Stimulated activated CD4-positive, alpha-beta T cell treated with anti-CD3 and anti-CD28 coated beads, Interleukin-12 subunit alpha, Interleukin-12 subunit beta, amount 100 ng/mL, for 48 hours (primary cell): ENCODE measurements around the gene MAJIN.

Experiments
- DNase-seq, 3 donors: peaks; one replicate each; pipeline ENCODE4 v3.0.0-alpha.2; 2020; ENCODE audit warnings: low read depth in 2 of 3, low spot score in 1 of 3

Gene MAJIN

DNA sequence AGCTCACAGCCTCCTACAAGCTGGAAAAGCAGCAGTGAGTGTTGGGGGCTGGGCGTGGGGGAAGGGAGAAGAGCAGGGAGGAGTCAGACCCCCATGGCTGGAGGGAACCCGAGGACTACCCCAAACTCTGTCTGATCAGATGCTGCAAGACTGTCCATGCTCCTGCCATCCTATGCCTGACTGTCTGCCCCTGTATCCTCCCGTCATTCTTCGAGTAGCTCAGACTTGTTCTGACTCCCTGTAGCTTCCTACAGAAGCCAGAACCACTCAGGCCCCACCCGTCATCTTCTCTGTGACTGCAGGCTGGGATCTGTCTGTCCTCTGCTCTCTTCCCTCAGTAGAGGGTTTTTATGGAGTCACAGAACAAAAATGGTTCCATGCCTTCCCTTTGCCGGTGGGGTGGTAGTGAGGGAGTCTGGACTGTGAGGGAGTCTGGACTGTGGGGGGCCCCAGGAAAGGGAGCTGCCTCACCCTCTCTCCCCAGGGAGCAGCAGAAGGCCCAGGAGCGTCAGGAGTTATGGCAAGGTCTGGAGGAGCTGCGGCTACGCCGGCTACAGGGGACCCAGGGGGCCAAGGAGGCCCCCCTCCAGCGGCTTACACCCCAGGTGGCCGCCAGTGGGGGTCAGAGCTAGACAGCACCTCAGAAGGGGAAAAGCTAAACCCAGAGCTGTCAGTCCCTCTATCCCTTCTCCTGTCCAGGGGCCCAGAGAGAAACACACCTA lies 38.5 kb downstream of the MAJIN start:
- no peak for DNase-seq

DNA sequence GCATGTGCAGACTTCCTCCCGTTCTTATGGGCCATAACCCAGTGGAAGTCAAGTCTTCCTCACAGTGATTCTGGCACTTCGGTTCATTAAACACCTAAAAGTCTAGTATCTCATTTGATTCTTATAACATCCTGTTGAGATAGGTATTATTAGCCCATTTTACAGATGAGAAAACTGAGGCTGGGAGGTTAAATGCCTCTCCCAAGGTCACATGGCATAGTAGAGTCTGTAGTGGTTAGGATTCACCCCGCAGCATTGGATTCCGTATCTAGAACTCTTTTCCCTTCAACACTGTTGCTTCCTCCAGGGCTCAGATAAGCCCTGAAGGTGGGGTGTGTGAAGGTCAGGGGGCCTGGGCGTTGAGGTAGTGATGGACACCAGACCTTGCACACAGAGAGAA lies 39.6 kb downstream of the MAJIN start:
- no peak for DNase-seq

DNA sequence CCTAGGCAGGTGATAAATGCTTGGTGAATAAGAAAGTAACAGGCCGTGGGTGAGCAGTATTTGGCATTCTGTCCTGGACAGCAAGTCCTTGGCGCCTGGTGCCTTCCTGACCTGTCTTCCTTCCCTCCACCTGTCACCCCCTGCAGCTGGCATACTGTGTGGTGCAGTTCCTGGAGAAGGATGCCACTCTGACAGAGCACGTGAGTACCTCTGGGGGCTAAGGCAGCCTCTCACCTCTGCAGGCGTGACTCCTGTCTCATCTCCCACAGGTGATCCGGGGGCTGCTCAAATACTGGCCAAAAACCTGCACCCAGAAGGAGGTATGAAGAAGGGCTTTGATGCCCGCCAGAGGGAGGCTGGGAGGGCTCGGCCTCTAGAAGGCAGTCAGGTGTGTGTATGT lies 40.6 kb downstream of the MAJIN start:
- no peak for DNase-seq

DNA sequence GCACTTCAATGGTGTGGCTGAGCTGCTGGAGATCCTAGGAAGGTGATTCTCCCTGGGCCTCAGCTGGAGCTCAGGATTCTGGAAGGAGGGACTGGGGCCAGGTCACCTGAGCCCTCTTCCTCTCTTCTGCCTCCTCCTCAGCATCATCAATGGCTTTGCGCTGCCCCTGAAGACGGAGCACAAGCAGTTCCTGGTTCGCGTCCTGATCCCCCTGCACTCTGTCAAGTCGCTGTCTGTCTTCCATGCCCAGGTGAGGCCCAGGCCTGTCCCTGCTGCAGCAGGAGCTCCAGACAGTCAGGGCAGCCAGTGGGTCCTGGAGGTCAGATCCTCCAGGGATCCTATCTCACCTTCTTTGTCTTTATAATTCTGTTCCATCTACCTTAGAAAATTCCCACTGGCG lies 41.6 kb downstream of the MAJIN start:
- DNase-seq, result no peak

GRCh38 chr11:64929625-64930024 lies 42.3 kb downstream of the MAJIN start:
- no peak for DNase-seq

GRCh38 chr11:64928957-64929356 lies 43.0 kb downstream of the MAJIN start:
- no peak for DNase-seq

DNA sequence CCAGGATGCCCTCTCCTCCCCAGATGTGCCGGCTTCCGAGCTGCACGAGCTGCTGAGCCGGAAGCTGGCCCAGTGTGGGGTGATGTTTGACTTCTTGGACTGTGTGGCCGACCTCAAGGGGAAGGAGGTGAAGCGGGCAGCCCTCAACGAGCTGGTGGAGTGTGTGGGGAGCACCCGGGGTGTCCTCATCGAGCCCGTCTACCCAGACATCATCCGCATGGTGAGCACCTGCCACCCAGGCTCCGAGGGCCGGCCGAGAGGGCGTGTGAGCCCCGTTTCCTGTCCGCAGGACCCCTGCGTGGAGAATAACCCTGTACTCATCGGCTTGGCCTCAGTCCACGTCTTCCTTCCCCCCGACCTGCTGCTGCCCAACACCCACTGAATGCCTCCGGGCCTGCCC lies 45.2 kb downstream of the MAJIN start:
- no peak for DNase-seq

DNA sequence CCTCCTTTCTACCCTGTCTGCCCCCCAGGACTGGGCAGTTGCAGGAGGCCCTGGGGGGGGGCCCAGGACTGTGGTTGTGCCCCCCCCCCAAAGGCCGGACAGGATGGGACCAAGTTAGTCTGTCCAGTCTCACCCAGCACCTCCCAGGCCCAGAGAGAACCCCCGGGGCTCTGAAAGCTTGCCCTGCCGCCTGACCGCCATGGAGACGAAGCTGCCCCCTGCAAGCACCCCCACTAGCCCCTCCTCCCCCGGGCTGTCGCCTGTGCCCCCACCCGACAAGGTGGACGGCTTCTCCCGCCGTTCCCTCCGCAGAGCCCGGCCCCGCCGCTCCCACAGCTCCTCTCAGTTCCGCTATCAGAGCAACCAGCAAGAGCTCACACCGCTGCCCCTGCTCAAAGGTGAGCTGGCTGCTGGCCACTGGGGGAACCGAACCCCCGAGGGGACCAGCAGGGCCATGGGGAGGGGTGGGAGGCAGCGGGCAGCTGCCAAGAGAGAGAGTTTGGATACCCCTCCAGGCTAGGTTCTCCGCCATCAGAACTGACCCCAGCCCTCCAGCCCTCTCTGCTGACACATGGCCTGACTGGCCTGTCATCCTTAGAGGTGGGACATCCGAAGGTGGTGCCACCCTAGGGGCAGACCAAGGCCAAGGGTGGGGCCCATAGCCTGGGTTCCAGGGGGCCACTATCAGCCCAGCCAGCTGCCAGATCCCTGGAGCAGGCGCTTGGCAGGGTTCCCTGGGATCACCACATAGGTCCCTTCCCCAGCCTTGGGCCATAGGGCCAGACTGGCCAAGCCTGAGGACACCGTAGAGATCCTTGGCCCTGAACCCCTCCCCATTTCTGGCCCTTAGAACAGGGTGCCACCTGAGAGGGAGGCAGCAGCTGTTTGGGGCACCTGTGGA lies 46.1 kb downstream of the MAJIN start:
- DNase-seq, result no peak

- DNase-seq, result no peak
Measured at GRCh38 chr11:64924910-64925284, 47.0 kb downstream of the MAJIN start.

GRCh38 chr11:64923944-64924909 lies 47.7 kb downstream of the MAJIN start, which contains the start of gene PPP2R5B:
PPP2R5B (plus strand) TSS chr11:64924689; CDS start chr11:64925735, 1,046 bp downstream.
- DNase-seq, result peak; percentile 74 to 86 (median 75)

DNA sequence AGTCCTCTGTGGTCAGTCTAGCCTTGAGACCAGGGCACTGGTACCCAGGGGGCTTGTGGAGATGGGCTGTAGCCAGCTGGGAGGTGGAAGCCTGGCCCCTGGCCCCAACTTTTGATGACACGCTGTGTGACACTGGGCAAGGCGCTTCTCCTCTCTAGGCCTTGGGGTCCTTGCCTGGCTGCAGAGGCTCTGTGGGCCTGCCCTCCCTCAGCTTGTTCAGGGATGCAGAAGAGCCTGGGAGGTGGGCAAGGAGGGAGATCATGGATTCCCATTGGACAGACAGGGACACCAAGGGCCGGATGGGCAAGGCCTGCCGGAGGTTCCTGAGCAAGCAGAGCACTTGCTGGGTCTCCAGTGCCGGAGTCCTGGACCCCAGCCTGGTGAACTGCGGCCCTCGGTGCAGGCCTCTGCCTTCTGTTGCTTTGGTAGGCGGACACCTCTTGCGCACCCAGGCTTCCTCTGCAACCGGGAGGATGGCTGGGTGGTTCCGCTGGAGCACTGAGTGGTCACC lies 48.7 kb downstream of the MAJIN start:
- DNase-seq, result no peak

DNA sequence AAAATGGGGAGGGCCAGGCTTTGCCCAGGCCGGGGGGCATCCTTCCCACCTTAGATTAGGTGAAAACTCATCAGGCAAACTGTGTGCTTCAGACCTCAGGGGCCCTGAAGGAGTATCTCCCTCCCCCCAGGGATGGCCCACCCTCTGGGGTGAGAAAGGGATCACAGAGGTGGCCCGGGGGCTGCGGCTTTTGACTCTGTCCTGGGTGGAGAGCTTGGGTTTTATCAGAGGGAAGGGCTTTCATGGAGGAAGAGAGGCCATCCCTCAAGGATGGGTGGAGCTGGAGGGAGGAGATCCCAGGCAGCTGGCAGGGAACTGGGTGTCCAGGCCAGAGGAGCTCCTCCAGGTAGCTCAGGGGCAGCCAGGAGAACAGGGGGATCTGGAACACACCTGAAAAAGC lies 50.5 kb downstream of the MAJIN start:
- no peak for DNase-seq

- DNase-seq, result no peak
Measured at GRCh38 chr11:64920124-64920523, 51.8 kb downstream of the MAJIN start.

GRCh38 chr11:64919627-64920026 lies 52.3 kb downstream of the MAJIN start:
- no peak for DNase-seq

DNA sequence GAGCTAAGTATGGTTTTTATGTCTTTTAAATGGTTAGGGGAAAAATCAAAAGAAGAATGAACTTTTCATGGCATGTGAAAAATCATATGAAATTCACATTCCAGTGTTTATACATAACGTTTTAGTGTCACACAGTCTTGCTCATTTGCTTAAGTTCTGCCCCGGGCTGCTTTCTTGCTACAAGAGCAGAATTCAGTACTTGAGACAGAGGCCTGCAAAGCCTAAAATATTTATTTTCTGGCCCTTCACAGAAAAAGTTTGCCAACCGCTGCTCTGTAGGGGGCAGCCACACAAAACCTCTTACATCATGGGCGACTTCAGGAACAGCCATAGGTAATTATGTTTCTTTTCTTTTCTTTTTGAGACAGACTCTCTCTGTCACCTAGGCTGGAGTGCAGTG lies 53.9 kb downstream of the MAJIN start:
- DNase-seq, result no peak

- no peak for DNase-seq
Measured at GRCh38 chr11:64917663-64917995, 54.3 kb downstream of the MAJIN start.

DNA sequence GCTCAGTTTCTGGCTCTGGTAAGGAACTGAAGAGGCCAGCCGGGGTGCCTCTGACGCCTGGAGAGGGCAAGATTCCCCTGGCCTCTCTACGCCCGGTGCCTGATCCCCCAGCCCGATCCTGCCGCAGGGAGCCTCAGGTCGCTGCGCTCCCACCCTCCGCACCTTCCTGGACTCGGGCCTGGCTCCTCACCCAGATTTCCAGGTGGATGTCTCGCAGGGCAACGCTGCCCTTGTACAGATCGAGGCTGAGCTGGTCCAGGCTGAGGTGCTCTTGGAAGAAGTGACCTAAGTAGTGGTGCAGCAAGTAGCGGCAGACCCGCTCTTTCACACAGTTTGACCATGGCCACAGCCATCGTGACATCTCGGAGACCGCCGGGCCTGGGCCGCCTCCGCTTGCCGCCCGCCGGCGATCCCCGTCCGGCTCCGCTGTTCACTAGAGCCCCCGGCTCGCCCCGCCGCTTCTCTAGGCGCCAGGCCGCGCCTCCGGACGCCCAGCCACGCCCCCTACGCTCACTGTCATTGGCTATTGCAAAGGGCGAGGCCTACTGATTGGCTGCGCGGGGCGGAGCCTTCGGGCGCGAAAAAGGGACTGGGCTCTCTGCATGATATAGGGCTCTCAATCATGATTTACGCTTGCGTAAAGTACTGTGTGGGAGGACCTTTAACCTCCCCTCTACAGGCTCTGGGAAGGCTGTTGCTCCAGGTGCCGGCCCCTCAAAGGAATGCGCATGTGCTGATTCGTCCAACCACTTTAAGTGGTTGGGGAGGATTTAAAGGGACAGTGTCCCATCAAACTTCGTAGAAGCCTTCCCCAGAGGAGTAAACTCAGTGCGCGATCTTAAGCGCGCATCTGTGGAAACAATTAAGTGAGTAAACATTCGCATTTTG lies 54.9 kb downstream of the MAJIN start, which contains the start of gene ATG2A:
ATG2A (minus strand) TSS at position 435 of the 888 bp plus-strand sequence; CDS start at position 361, 74 bp downstream.
- DNase-seq, result peak; percentile 98 to 99 (median 98)

DNA sequence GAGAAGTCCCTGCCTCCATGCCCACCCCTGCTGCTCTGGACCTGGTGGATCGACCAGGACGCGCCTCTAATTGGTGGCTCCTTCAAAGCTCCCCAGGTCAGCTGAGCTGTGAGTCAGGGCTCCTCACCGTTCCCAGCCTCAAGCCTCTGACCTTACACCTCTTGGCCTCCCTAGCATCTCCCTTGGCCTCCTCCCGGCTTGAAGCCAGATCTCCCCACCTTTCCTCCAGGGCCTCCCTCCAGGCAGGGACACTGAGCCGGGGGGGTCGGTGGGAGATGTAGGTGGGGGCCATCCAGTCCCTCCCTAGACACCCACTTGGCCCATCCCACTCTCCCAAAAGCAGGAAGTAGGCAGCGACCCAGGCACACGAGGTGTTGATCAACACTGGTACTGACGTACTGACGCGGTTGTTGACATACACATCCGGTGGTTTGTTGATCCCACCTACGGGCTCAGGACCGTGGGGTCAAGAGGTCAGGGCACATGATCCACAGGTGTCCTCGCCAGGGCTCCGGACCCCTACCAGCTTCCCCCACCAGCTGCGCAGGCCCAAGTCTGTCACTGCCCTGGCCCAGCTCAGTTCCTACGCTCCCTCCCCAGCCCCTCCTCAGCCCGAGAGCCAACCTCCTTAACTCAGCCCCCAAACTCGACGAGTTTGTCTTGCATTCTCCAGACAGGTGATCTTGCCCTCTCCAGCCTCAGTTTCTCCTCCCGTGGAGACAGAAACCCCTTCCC lies 55.7 kb downstream of the MAJIN start:
- DNase-seq, result peak in 2 of 3 donors; percentile 3 to 24

DNA sequence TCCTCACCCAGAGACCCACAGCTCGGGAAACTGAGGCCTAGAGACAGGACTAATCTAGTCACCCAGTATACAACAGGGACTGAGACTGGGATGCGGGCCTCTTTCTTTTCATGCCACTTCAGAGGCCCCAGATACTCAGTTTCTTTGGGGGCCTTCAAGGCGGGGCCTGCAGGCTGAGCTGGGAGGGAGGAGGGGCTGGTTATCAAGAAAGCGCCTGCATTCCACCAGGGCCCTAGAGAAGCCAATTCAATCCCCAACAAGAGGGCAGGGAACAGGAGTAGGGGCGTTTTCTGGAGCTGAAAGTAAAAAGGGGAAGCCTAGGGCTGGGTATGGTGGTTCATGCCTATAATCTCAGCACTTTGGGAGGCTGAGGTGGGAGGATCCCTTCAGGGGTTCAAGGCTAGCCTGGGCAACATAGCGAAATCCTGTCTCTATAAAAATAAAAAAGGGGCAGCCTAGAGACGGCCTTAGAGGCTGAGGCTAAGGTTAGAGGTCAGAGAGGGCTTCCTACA lies 56.5 kb downstream of the MAJIN start:
- no peak for DNase-seq
